HAP-1 (cell line): Measurements from ENCODE around the gene CDON.
"Not testable (repeated sequence)": the region's sequence is repeated elsewhere in the genome, so short reads cannot be mapped to it uniquely, and the experiment has no call there.

Source experiments
- DNase-seq, 2 experiments: peaks; one replicate each; pipeline ENCODE4 v3.0.0-alpha.2; 2016 to 2020; ENCODE audit warnings: low spot score in 2 of 2
- H3K27me3 ChIP-seq: fragments of 250-450 bp; sonication (Bioruptor Pico); 2 replicates; pipeline ENCODE4 v1.5.1; 2020; ENCODE audit warnings: low read depth, mild to moderate bottlenecking, moderate library complexity
- H3K36me3 ChIP-seq: fragments of 250-450 bp; sonication (Bioruptor Pico); replicated peaks from 2 replicates; pipeline ENCODE4 v1.5.1; 2020; ENCODE audit warnings: mild to moderate bottlenecking
- H3K4me1 ChIP-seq: fragments of 250-450 bp; sonication (Bioruptor Pico); 2 replicates; pipeline ENCODE4 v1.5.1; 2020; ENCODE audit warnings: mild to moderate bottlenecking
- H3K4me3 ChIP-seq: fragments of 250-450 bp; sonication (Bioruptor Pico); 2 replicates; pipeline ENCODE4 v1.5.1; 2020; ENCODE audit warnings: mild to moderate bottlenecking, moderate library complexity
- H3K9me3 ChIP-seq: fragments of 250-450 bp; sonication (Bioruptor Pico); 2 replicates; pipeline ENCODE4 v1.5.1; 2020; ENCODE audit warnings: mild to moderate bottlenecking, moderate library complexity
- in situ Hi-C: fragments of 300-500 bp; cut with MboI; formaldehyde crosslinking; loops from 3 replicates; pipeline ENCODE4 v1.14.3; 2020; ENCODE audit warnings: low sequenced_read_pairs, inconsistent platforms, mixed read lengths

The CDON gene

GRCh38 chr11:126012852-126013251 lies 49.8 kb downstream of the CDON start:
- Histone ChIP-seq H3K27me3 (no peaks in the 10 kb centered on the region), H3K4me1 (peaks cover 20% of the 10 kb centered on the region), H3K9me3 (no peaks in the 10 kb centered on the region), H3K36me3 (no peaks in the 10 kb centered on the region), H3K4me3 (no peak overlapping the region)
- in situ Hi-C loops, result no loop called here
- no peak for DNase-seq

- H3K36me3 ChIP-seq, result no peaks in the 10 kb centered on the region
- no peaks in the 10 kb centered on the region for H3K27me3 ChIP-seq
- no peak overlapping the region for H3K4me3 ChIP-seq
- in situ Hi-C loops, result no loop called here
- H3K9me3 ChIP-seq, result no peaks in the 10 kb centered on the region
- DNase-seq, result peak in 1 of 2 experiments; percentile 35
- peaks cover 20% of the 10 kb centered on the region for H3K4me1 ChIP-seq
These were observed 50.9 kb downstream of the CDON start for GRCh38 chr11:126011754-126012153.

GRCh38 chr11:126011265-126011664 lies 51.4 kb downstream of the CDON start:
- DNase-seq, result peak in 1 of 2 experiments; percentile 14
- peaks cover 20% of the 10 kb centered on the region for H3K4me1 ChIP-seq
- H3K27me3 ChIP-seq, result no peaks in the 10 kb centered on the region
- in situ Hi-C loops, result no loop called here
- H3K9me3 ChIP-seq, result no peaks in the 10 kb centered on the region
- H3K4me3 ChIP-seq, result no peak overlapping the region
- H3K36me3 ChIP-seq, result no peaks in the 10 kb centered on the region

GRCh38 chr11:126008956-126009355 lies 53.7 kb downstream of the CDON start:
- no peaks in the 10 kb centered on the region for H3K27me3 ChIP-seq
- H3K36me3 ChIP-seq, result no peaks in the 10 kb centered on the region
- no peak overlapping the region for H3K4me3 ChIP-seq
- DNase-seq, result no peak
- no peaks in the 10 kb centered on the region for H3K9me3 ChIP-seq
- peaks cover 14% of the 10 kb centered on the region for H3K4me1 ChIP-seq
- in situ Hi-C loops, result no loop called here

- in situ Hi-C loops, result no loop called here
- DNase-seq, result no peak
These were observed 55.4 kb downstream of the CDON start for GRCh38 chr11:126007238-126007637.

GRCh38 chr11:126006068-126006467 lies 56.6 kb downstream of the CDON start:
- DNase-seq, result no peak
- H3K36me3 ChIP-seq, result no peaks in the 10 kb centered on the region
- in situ Hi-C loops, result no loop called here
- H3K4me1 ChIP-seq, result peaks cover 5% of the 10 kb centered on the region
- no peak overlapping the region for H3K4me3 ChIP-seq
- H3K27me3 ChIP-seq, result no peaks in the 10 kb centered on the region
- no peaks in the 10 kb centered on the region for H3K9me3 ChIP-seq

More at GRCh38 chr11:126007238-126007637, 55.4 kb downstream of the CDON start:
- Histone ChIP-seq H3K36me3 (no peaks in the 10 kb centered on the region), H3K4me1 (peaks cover 14% of the 10 kb centered on the region), H3K4me3 (no peak overlapping the region), H3K9me3 (no peaks in the 10 kb centered on the region), H3K27me3 (no peaks in the 10 kb centered on the region)

GRCh38 chr11:126002181-126002580 lies 60.5 kb downstream of the CDON start:
- Histone ChIP-seq H3K4me3 (no peak overlapping the region), H3K9me3 (no peaks in the 10 kb centered on the region), H3K36me3 (no peaks in the 10 kb centered on the region), H3K27me3 (no peaks in the 10 kb centered on the region), H3K4me1 (no peaks in the 10 kb centered on the region)
- no peak for DNase-seq
- in situ Hi-C loops, result no loop called here

GRCh38 chr11:125999234-125999880 lies 63.3 kb downstream of the CDON start:
- H3K36me3 ChIP-seq, result no peaks in the 10 kb centered on the region
- H3K27me3 ChIP-seq, result no peaks in the 10 kb centered on the region
- no peak overlapping the region for H3K4me3 ChIP-seq
- H3K4me1 ChIP-seq, result no peaks in the 10 kb centered on the region
- in situ Hi-C loops, result no loop called here
- no peak for DNase-seq
- no peaks in the 10 kb centered on the region for H3K9me3 ChIP-seq

GRCh38 chr11:125998267-125998666 lies 64.4 kb downstream of the CDON start:
- Histone ChIP-seq H3K36me3 (no peaks in the 10 kb centered on the region), H3K4me3 (no peak overlapping the region), H3K27me3 (no peaks in the 10 kb centered on the region), H3K4me1 (no peaks in the 10 kb centered on the region), H3K9me3 (no peaks in the 10 kb centered on the region)
- in situ Hi-C loops, result no loop called here
- DNase-seq, result no peak

- Histone ChIP-seq H3K9me3 (no peaks in the 10 kb centered on the region), H3K4me3 (no peak overlapping the region), H3K27me3 (no peaks in the 10 kb centered on the region), H3K36me3 (no peaks in the 10 kb centered on the region), H3K4me1 (no peaks in the 10 kb centered on the region)
- DNase-seq, result no peak
- in situ Hi-C loops, result no loop called here
These were observed 67.4 kb downstream of the CDON start for GRCh38 chr11:125995313-125995712.

- in situ Hi-C loops, result no loop called here
- no peak for DNase-seq
- Histone ChIP-seq H3K4me1 (no peaks in the 10 kb centered on the region), H3K4me3 (no peak overlapping the region), H3K36me3 (no peaks in the 10 kb centered on the region), H3K27me3 (no peaks in the 10 kb centered on the region), H3K9me3 (no peaks in the 10 kb centered on the region)
These were observed 68.2 kb downstream of the CDON start for GRCh38 chr11:125994509-125994908.

GRCh38 chr11:125992893-125993292 lies 69.8 kb downstream of the CDON start:
- Histone ChIP-seq H3K9me3 (no peaks in the 10 kb centered on the region), H3K4me1 (no peaks in the 10 kb centered on the region), H3K27me3 (no peaks in the 10 kb centered on the region), H3K36me3 (no peaks in the 10 kb centered on the region), H3K4me3 (no peak overlapping the region)
- DNase-seq, result no peak
- in situ Hi-C loops, result no loop called here

GRCh38 chr11:125990244-125990643 lies 72.4 kb downstream of the CDON start:
- no peaks in the 10 kb centered on the region for H3K27me3 ChIP-seq
- no peaks in the 10 kb centered on the region for H3K9me3 ChIP-seq
- H3K4me1 ChIP-seq, result no peaks in the 10 kb centered on the region
- no peaks in the 10 kb centered on the region for H3K36me3 ChIP-seq
- no peak overlapping the region for H3K4me3 ChIP-seq
- DNase-seq, result no peak
- in situ Hi-C loops, result no loop called here

- Histone ChIP-seq H3K4me1 (no peaks in the 10 kb centered on the region), H3K4me3 (no peak overlapping the region), H3K27me3 (no peaks in the 10 kb centered on the region), H3K9me3 (no peaks in the 10 kb centered on the region), H3K36me3 (no peaks in the 10 kb centered on the region)
- in situ Hi-C loops, result no loop called here
- DNase-seq, result no peak
These were observed 75.5 kb downstream of the CDON start for GRCh38 chr11:125987066-125987641.

GRCh38 chr11:125985956-125986355 lies 76.7 kb downstream of the CDON start:
- H3K36me3 ChIP-seq, in situ Hi-C loops: not testable (repeated sequence)

More at GRCh38 chr11:125985956-125986355, 76.7 kb downstream of the CDON start:
- H3K4me3 ChIP-seq, H3K9me3 ChIP-seq, H3K27me3 ChIP-seq, DNase-seq, H3K4me1 ChIP-seq: not testable (repeated sequence)
